T-helper 1 cell treated with Interleukin-12 subunit alpha and Interleukin-12 subunit beta and Interleukin-4 antibody, amounts not matched to agents 30 ng/mL and 1 ng/mL, for 36 hours (primary cell): Measurements from ENCODE around the gene PCGF5. TPM values are rescaled to one million over a fixed set of nuclear protein-coding genes. Genes with fewer than 3 reads are reported as not detected.
"Not testable (repeated sequence)": the region's sequence is repeated elsewhere in the genome, so short reads cannot be mapped to it uniquely, and the experiment has no call there.

Experiments
- intact Hi-C: fragments of 100-400 bp; cut with micrococcal nuclease; formaldehyde crosslinking; loops from one replicate; pipeline ENCODE4 v1.15.1; 2024
- total RNA-seq: library from RNA; stranded (reverse); gene quantifications from 2 replicates; pipeline ENCODE4 v1.2.3, GENCODE V29; 2022

The PCGF5 gene
- total RNA-seq, 1 donor from 2014 or later: 55.3 TPM

- intact Hi-C loops: no loop called here
These were observed 11.8 kb upstream of the PCGF5 start for GRCh38 chr10:91208642-91209041.

GRCh38 chr10:91210014-91210413 lies 10.4 kb upstream of the PCGF5 start:
- intact Hi-C loops: loop anchor here (1.0 kb wide), 1 partner anchor 10 kb away; the partner anchor contains the start of gene PCGF5

- intact Hi-C loops: loop anchor here (1.0 kb wide), 1 partner anchor 10 kb away; the partner anchor contains the start of gene PCGF5
These were observed 10.0 kb upstream of the PCGF5 start for GRCh38 chr10:91210435-91210834.

- intact Hi-C loops: no loop called here
These were observed 8.8 kb upstream of the PCGF5 start for GRCh38 chr10:91211675-91212074.

- intact Hi-C loops: no loop called here
These were observed 5.6 kb upstream of the PCGF5 start for GRCh38 chr10:91214911-91215310.

- intact Hi-C loops: no loop called here
These were observed 5.1 kb upstream of the PCGF5 start for GRCh38 chr10:91215384-91215783.

GRCh38 chr10:91219371-91220193 lies 881 bp upstream of the PCGF5 start:
- intact Hi-C loops: loop anchor here (1.0 to 5.0 kb wide), 13 partner anchors 9 to 1628 kb away; partner anchors contain the start of genes CPEB3, EXOC6, KIF11 and KIF20B

GRCh38 chr10:91220954-91221675 lies 652 bp downstream of the PCGF5 start:
- intact Hi-C loops: loop anchor here (1.0 to 5.0 kb wide), 14 partner anchors 8 to 1626 kb away; partner anchors contain the start of genes CPEB3, EXOC6, KIF11 and KIF20B

GRCh38 chr10:91226093-91226492 lies 5.6 kb downstream of the PCGF5 start:
- intact Hi-C loops: no loop called here

GRCh38 chr10:91227576-91227975 lies 7.1 kb downstream of the PCGF5 start:
- intact Hi-C loops: no loop called here

GRCh38 chr10:91229683-91230082 lies 9.2 kb downstream of the PCGF5 start:
- intact Hi-C loops: loop anchor here (1.0 kb wide), 1 partner anchor 8 kb away; no protein-coding TSS in a partner anchor

- intact Hi-C loops: no loop called here
These were observed 17.7 kb downstream of the PCGF5 start for GRCh38 chr10:91238191-91238590.

GRCh38 chr10:91239789-91240188 lies 19.3 kb downstream of the PCGF5 start:
- intact Hi-C loops: no loop called here

GRCh38 chr10:91242940-91243339 lies 22.5 kb downstream of the PCGF5 start:
- intact Hi-C loops: no loop called here

- intact Hi-C loops: no loop called here
These were observed 27.1 kb downstream of the PCGF5 start for GRCh38 chr10:91247360-91248111.

- intact Hi-C loops: loop anchor here (2.0 kb wide), 1 partner anchor 51 kb away; no protein-coding TSS in a partner anchor
These were observed 29.2 kb downstream of the PCGF5 start for GRCh38 chr10:91249700-91250099.

- intact Hi-C loops: loop anchor here (2.0 kb wide), 1 partner anchor 52 kb away; no protein-coding TSS in a partner anchor
These were observed 29.9 kb downstream of the PCGF5 start for GRCh38 chr10:91250341-91250740.

GRCh38 chr10:91251430-91252056 lies 31.1 kb downstream of the PCGF5 start:
- intact Hi-C loops: loop anchor here (1.0 to 2.0 kb wide), 11 partner anchors 31 to 500 kb away; partner anchors contain the start of gene PCGF5

- intact Hi-C loops: no loop called here
These were observed 32.8 kb downstream of the PCGF5 start for GRCh38 chr10:91253300-91253699.

GRCh38 chr10:91257310-91257709 lies 36.8 kb downstream of the PCGF5 start:
- intact Hi-C loops: no loop called here

GRCh38 chr10:91260417-91260816 lies 40.0 kb downstream of the PCGF5 start:
- intact Hi-C loops: not testable (repeated sequence)
